ENCODE data around the gene GPR89A.

Gene GPR89A

DNA sequence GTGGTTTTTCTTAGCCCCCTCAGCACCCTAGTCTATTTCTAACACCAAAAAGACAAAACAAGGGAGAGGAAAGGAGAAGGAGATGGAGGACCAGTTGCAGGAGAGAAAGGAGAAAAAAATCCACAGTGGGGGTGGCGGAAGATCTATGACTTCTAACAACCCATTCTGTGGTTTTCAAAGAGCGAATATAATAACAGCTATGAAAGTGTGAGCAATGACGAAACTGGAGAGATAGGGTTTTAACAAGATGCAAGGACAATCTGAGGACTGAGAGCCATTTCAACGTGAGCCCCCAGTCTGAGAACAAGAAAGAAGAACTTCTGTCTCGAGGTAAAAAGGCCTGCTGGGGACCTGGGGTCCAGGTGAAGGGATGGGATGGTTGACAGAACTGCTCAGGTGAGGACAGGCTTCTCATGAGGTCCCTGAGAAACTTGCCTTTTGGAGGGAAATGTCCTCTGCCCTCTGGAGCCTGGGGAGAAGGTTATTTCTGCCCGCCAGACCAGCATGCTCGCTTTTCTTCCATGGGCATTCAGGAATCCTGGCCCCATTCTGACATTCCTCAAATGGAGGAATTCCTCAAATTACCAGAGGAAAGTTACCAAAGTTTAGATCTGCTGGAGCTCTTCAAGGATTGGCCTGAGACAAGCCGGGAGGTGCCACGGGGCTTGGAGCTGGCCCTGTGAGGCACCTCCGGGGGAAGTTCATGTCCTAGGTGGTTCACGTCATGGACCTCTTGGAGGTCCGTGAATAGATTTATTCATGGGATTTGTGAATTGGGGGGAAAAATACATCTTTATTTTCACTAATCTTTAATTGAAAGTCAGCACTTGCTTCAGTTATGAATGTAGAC, 111.7 kb downstream of the GPR89A start, which contains the start of gene CD160:
Gene CD160 (plus strand): TSS at position 270 of the 850 bp plus-strand sequence. CDS start 8,829 bp downstream, outside the sequence.
- Histone ChIP-seq H3K79me2 (ENCODE audit: control insufficient read depth, low read length) (no peaks in the 10 kb centered on the region), H3K36me3 (ENCODE audit: control insufficient read depth, low read length) (no peaks in the 10 kb centered on the region), H3K4me1 (ENCODE audit: control insufficient read depth, low read length) (0 out of 2 replicates have a peak, but pooled peaks cover 5% of the 10 kb centered on the region), H3K4me3 (ENCODE audit: low read length) (no peak within 1 kb of the TSS), H4K20me1 (ENCODE audit: control insufficient read depth, insufficient read depth, low read depth, low read length) (no peaks in the 10 kb centered on the region), H3K4me2 (ENCODE audit: low read length) (no peak within 1 kb of the TSS), H3K27ac (ENCODE audit: low read depth, low read length) (no peak within 1 kb of the TSS), H3K9me2 (replicated peaks; ENCODE audit: control insufficient read depth, low read length) (no peaks in the 10 kb centered on the region), H3F3A (ENCODE audit: control insufficient read depth, insufficient read depth) (no peaks in the 10 kb centered on the region), H3K27me3 (ENCODE audit: control insufficient read depth, low read length) (peaks cover 5% of the 10 kb centered on the region; the same call in 1 of the 2 replicates), H3K9me3 (ENCODE audit: control insufficient read depth, insufficient read depth, low read length) (no peaks in the 10 kb centered on the region)
- no peak for TF ChIP-seq EZH2phosphoT487 (IDR thresholded peaks at IDR 0.05; ENCODE audit: borderline replicate concordance, low read length)
- TF ChIP-seq, protein P1, sequence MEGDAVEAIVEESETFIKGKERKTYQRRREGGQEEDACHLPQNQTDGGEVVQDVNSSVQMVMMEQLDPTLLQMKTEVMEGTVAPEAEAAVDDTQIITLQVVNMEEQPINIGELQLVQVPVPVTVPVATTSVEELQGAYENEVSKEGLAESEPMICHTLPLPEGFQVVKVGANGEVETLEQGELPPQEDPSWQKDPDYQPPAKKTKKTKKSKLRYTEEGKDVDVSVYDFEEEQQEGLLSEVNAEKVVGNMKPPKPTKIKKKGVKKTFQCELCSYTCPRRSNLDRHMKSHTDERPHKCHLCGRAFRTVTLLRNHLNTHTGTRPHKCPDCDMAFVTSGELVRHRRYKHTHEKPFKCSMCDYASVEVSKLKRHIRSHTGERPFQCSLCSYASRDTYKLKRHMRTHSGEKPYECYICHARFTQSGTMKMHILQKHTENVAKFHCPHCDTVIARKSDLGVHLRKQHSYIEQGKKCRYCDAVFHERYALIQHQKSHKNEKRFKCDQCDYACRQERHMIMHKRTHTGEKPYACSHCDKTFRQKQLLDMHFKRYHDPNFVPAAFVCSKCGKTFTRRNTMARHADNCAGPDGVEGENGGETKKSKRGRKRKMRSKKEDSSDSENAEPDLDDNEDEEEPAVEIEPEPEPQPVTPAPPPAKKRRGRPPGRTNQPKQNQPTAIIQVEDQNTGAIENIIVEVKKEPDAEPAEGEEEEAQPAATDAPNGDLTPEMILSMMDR (IDR thresholded peaks at IDR 0.05; ENCODE audit: low read depth, low read length, poor library complexity, severe bottlenecking) = no peak
